T-helper 9 cell (primary cell): ENCODE results near the gene SPOCK1.

Experiments
- DNase-seq: peaks from one replicate; pipeline ENCODE4 v3.0.0-alpha.2; 2020

SPOCK1 gene

GRCh38 chr5:137439645-137440044, 59.5 kb downstream of the SPOCK1 start:
- DNase-seq, result no peak

- no peak for DNase-seq
Measured at GRCh38 chr5:137438932-137439331, 60.2 kb downstream of the SPOCK1 start.

DNA sequence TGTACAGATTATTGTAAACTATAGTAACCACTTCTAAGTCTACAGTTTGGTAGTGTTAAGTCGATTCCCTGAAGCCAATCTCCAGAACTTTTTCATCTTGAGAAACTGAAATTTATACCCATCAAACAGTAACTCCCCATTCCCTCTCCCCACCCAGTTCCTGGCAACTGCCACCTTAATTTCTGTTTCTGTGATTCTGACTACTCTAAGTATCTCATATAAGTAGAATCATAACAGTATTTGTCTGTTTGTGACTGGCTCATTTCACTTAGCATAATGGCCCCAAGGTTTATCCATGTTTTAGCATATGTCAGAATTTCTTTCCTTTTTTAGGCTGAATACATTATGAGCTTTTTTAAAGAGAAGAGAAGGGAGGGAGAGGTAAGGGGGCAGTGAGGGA, 61.4 kb downstream of the SPOCK1 start:
- no peak for DNase-seq

DNA sequence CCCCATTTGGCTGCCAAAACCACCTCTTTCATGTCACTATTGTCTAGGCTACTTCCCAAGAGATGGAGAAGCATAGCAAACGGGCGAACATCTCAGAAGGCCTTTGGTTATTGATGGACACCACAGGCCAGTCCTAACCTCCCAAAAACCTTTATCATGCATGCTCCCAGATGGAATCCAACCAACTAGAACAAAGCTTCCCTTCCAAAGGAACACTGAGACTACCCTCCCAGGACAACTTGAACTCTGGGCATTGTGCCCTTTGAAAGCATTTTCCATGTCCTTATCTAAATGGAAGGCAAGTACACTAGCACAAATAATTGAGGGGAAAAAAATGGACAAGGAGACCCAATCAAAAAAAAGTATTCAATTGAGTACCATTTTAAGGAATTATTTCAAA, 65.6 kb downstream of the SPOCK1 start:
- no peak for DNase-seq

- DNase-seq, result no peak
Measured at GRCh38 chr5:137432376-137432775, 66.8 kb downstream of the SPOCK1 start.

DNA sequence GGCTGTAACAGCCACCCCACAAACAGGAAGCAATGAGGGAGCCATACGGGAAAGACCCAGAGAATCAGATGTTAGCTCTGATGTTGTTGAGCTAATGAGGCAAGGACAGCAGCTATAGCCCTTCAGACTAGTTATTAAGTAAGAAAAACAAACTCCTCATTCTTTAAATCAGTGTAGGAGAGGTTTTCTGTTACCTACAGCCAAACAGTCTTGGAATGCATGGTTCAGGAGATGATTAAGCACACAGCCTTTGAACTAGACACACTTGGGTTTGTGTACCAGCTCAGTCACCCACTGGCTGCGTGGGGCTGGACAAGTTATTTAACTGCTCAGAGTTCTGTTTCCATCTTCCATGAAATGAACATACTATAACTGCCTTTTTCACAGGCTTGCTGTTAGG, 68.1 kb downstream of the SPOCK1 start:
- no peak for DNase-seq

DNA sequence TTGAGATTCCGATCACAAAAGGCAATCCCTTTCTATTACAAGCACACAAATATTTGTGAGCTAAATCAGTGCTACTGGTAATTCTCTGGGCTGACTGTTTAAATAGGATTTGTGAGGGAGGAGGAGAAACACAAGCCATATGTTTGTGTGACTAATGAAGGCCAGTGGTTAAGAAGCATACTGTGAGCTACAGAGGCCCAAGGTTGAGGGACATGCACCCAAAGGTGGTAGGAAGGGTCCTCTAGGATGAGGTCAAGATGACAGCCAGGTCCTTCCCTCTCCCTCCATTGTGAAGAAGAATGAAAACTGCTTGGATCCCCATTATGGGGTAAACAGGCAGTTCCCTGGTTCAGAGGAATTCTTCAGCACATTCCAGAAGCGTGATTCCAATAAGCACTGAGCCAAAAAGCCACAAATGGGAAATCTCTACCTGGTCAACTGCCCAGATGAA, 83.9 kb downstream of the SPOCK1 start:
- no peak for DNase-seq

DNA sequence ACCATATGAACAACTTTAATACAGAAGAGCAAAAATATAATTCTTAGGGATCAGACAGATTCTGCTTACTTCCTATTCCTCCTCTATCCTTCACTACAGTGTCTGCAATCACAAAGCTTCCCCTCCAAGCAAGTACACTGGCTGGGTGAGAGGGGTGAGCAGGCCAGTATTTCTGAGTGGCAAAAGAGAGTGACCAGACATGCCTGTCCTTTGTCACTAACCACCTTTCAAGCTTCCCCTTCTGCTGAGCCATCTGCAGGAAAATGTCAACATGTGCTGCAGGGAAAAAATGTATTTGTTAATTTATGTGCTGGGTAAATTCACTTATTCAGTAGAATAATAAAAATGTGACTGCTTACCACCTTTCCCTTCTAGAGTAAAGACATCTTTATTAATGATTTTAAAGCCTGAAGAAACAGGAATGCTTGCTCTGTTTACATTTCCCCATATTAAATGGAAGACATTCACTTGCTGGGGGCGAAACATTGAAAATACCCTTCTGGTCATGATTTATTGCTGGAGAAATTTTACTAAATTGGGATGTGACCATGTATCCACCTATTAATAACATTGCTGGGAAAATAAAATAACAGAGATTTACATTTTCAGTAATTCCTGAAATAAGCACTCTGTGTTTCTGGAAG, 84.9 kb downstream of the SPOCK1 start:
- no peak for DNase-seq

DNA sequence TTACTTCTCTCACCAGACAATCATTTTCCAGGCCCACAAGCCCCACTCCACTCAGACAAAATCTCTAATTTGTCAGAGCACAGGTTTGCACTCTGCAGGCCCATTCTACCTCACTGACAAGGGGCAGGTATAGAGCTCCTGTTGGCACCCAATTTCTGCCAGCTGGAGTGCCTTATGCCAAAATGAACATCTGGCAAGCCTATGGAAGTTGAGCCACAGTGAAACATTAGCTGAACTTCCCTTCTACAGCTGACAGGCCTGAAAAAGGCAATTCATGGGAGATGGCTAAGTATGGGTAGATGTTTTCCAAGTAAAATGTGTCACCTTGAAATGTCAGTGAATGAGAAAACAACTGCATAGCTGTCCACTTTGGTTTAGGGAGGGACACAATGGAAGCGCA, 87.0 kb downstream of the SPOCK1 start:
- DNase-seq, result no peak

DNA sequence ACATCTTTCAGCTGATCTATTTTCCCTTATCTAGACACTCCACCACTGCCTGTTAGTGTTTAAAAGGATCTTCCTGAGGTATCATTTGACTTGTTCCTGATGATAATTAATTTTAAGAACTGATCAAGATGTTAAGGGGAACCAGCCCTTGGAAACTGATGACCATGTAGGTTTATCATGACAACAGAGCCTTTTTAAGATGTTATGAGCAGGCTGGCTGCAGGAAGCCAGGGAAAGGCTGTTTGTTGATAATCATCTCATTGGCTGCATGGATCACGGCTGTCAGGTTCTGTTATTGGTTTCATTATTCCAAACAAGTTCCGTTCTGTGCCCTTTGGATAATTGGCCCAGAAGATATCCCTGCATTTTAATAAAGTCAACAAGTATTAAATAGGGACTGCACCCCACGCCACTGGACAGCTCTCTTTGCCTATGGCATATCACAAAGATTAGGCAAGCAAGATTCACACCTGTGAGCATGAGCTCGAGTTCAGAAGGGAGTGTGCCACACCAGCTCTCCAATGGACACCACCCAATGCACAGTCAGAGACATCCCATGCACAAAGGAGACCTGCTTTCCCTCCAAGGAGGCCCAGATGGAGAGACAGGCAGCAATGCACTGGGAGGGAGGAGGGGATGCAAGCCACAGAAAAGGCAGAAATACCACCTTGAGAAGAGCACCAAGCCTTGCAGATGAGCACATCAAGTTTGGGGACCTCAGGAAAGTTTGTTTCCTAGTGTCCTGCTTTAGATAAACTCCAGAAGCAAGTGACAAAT, 88.7 kb downstream of the SPOCK1 start:
- DNase-seq, result no peak

GRCh38 chr5:137409736-137410135, 89.4 kb downstream of the SPOCK1 start:
- no peak for DNase-seq

DNA sequence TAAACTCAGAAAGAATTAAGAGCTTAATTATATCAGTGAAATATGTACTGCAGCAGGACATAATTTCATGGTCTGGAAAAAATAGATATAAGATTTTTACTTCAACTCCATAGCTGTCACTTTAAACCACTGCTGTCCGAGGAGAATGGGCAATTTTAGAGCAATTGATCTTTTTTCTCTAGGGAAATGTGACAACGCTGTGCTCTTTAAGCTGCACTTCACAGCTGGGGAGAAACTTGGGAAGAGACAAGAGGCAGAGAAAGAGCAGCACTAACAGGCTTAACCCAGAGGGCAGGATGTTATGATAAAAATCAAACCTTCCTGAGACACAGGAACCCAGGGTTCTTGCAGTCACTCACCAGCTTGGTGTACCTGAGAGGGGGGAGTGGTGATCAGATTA, 92.0 kb downstream of the SPOCK1 start:
- DNase-seq, result no peak

DNA sequence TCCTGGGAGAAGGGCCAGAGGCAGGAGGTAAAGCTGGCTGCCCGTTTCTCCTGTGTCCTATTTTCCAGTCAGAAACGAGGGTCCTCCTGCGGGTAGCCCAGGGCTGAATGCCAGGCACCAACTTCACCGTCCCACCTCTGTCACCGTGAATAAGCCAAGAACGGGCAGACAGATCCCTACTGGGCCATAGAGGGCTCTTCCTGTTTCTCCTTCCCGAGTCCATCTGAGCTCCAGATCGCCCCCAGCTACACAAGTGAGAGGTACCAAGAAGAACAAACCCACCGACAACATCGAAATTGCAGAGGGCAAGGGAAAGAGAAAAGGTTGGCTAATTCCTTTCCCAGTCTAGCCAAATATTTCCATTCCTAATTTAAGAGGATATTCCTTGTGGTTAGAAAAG, 93.7 kb downstream of the SPOCK1 start:
- DNase-seq, result no peak

GRCh38 chr5:137403869-137404268, 95.3 kb downstream of the SPOCK1 start:
- DNase-seq, result no peak

DNA sequence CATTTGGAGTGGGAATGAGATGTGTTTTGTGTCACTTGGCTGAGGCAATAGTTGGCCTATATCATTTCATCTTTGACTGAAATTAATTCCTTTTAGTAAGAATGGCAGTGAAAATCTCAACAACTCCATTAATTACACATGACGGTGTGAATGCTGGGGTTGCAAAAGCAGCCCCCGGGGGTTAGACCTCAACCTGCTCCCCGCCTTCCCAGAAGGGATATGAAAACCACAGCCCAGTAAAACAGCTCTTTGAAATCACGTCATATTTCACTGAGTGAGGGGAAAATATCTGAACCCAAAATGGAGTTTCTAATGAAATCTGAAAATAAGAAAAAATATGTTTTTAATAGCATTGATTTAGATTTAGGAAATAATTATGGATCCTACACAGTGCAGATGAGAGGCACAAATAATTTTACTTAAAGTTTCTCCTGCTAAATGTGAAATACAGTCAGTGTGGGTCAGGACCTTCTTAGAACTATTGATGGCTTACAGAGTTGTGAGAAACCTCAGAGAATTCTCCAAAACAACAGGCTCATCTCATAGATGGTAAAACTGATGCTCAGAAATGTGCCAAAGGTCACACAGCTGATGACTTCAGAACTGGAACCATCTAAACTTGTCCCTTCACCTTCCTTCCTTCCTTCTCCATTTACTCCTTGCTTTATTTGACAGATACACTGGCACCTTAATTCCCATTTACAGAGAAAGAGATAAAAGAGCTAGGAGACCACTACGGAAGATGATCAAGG, 96.5 kb downstream of the SPOCK1 start:
- no peak for DNase-seq

DNA sequence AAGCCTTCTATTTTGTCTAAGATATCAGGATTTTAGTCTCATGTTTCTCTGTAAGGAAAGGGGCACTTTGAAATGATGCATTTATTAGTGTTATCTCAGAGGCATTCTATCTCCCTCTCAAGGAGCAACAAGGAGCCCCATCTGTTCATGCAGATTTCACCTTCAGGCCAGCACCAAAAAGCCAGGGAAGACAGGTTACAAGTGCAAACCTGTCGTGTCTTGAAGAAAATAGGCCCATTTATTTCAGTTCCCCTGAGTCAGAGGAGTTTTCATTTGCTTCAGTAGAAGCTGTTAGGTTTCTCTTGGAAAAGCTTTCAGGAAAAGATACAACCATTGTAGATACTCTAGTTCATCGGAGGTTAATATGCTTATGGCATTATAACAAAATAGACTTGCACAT, 97.2 kb downstream of the SPOCK1 start:
- no peak for DNase-seq

GRCh38 chr5:137400571-137400970, 98.6 kb downstream of the SPOCK1 start:
- no peak for DNase-seq

GRCh38 chr5:137399911-137400310, 99.2 kb downstream of the SPOCK1 start:
- DNase-seq, result no peak

GRCh38 chr5:137398751-137399150, 100.4 kb downstream of the SPOCK1 start:
- no peak for DNase-seq

DNA sequence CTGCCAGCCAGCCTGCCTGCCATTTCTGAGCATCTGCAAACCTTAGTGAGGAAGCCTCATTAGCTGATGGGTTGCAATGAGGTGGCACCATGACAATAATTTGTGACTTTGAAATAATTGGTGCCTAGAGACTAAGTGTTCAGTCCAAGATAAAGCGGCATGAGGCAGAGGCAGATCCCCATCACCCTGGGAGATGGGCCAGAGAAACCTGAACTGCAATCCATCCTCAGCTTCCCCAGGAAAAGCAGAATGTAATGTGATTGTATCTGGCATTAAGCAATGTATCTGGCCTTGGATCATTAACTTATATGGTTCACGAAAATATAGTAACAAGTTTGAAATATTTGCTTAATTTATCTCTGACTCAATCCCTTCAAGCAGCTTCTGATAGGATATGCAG, 101.0 kb downstream of the SPOCK1 start:
- no peak for DNase-seq

GRCh38 chr5:137395011-137395755, 103.9 kb downstream of the SPOCK1 start:
- DNase-seq, result no peak

- no peak for DNase-seq
Measured at GRCh38 chr5:137394380-137394779, 104.7 kb downstream of the SPOCK1 start.
